GM10266 (cell line): ENCODE data around the gene DDX18.
"Not testable (repeated sequence)": the region's sequence is repeated elsewhere in the genome, so short reads cannot be mapped to it uniquely, and the experiment has no call there.

Experiments used
- DNase-seq: peaks from one replicate; pipeline ENCODE4 v3.0.0; 2012; ENCODE audit errors: extremely low spot score
- CTCF ChIP-seq: IDR thresholded peaks from 2 replicates; pipeline ENCODE4 v1.5.1; 2012; ENCODE audit warnings: mild to moderate bottlenecking, low read depth; ENCODE audit not compliant: control insufficient read depth, insufficient read depth; ENCODE audit errors: missing control alignments

The DDX18 gene

GRCh38 chr2:117785740-117786139, 28.8 kb upstream of the DDX18 start:
- peak; percentile 62 for TF ChIP-seq CTCF
- peak; percentile 47 for DNase-seq

- no peak for DNase-seq
- TF ChIP-seq CTCF: no peak
These were observed 28.0 kb upstream of the DDX18 start for GRCh38 chr2:117786520-117786919.

- no peak for DNase-seq
- TF ChIP-seq CTCF: no peak
These were observed 25.0 kb upstream of the DDX18 start for GRCh38 chr2:117789505-117789904.

GRCh38 chr2:117794668-117795067, 19.8 kb upstream of the DDX18 start:
- TF ChIP-seq CTCF: no peak
- no peak for DNase-seq

GRCh38 chr2:117801826-117802225, 12.7 kb upstream of the DDX18 start:
- DNase-seq: no peak
- TF ChIP-seq CTCF: no peak

- not testable (repeated sequence) for DNase-seq
These were observed 10.7 kb upstream of the DDX18 start for GRCh38 chr2:117803644-117804325.

GRCh38 chr2:117812443-117812842, 2.0 kb upstream of the DDX18 start:
- DNase-seq: no peak
- no peak for TF ChIP-seq CTCF

GRCh38 chr2:117815946-117816345, 1.5 kb downstream of the DDX18 start:
- no peak for DNase-seq
- no peak for TF ChIP-seq CTCF
